MM.1S (cell line): ENCODE results near the gene MADD.
"Not testable (repeated sequence)": the region's sequence is repeated elsewhere in the genome, so short reads cannot be mapped to it uniquely, and the experiment has no call there.

Source experiments
- DNase-seq: peaks from one replicate; pipeline ENCODE4 v3.0.0-alpha.2; 2015
- H2AFZ ChIP-seq: fragments of 300-600 bp; sonication (generic); 2 replicates; pipeline ENCODE4 v1.6.0; 2016; ENCODE audit warnings: antibody characterized with exemption, low read length
- H3F3A ChIP-seq: fragments of 300-600 bp; sonication (generic); 2 replicates; pipeline ENCODE4 v1.6.1; 2016; ENCODE audit warnings: mild to moderate bottlenecking, antibody characterized with exemption, low read length, moderate library complexity, mixed read lengths; ENCODE audit not compliant: insufficient read depth
- H3K27ac ChIP-seq: fragments of 300-600 bp; sonication (generic); 2 replicates; pipeline ENCODE4 v1.5.1; 2016; ENCODE audit warnings: mild to moderate bottlenecking, low read length
- H3K27me3 ChIP-seq: fragments of 300-600 bp; sonication (generic); replicated peaks from 2 replicates; pipeline ENCODE4 v1.6.0; 2016; ENCODE audit warnings: low read length; ENCODE audit not compliant: insufficient read depth
- H3K36me3 ChIP-seq: fragments of 300-600 bp; sonication (generic); replicated peaks from 2 replicates; pipeline ENCODE4 v1.6.1; 2016; ENCODE audit warnings: mild to moderate bottlenecking, low read length, mixed read lengths; ENCODE audit not compliant: insufficient read depth
- H3K4me1 ChIP-seq: fragments of 300-600 bp; sonication (generic); 2 replicates; pipeline ENCODE4 v1.6.1; 2016; ENCODE audit warnings: low read length, mixed read lengths
- H3K4me2 ChIP-seq: fragments of 300-600 bp; sonication (generic); 2 replicates; pipeline ENCODE4 v1.6.0; 2016; ENCODE audit warnings: low read depth, low read length
- H3K4me3 ChIP-seq: fragments of 300-600 bp; sonication (generic); 2 replicates; pipeline ENCODE4 v1.5.1; 2016; ENCODE audit warnings: low read length, mixed read lengths
- H3K79me2 ChIP-seq: fragments of 300-600 bp; sonication (generic); 2 replicates; pipeline ENCODE4 v1.6.1; 2016; ENCODE audit warnings: mixed run types, low read length, mixed read lengths
- H3K9ac ChIP-seq: fragments of 300-600 bp; sonication (generic); 2 replicates; pipeline ENCODE4 v1.6.1; 2016; ENCODE audit warnings: low read length, mixed read lengths
- H3K9me2 ChIP-seq: fragments of 300-600 bp; sonication (generic); replicated peaks from 2 replicates; pipeline ENCODE4 v1.6.1; 2016; ENCODE audit warnings: mild to moderate bottlenecking, low read length, mixed read lengths; ENCODE audit not compliant: insufficient read depth
- H3K9me3 ChIP-seq: fragments of 300-600 bp; sonication (generic); replicated peaks from 2 replicates; pipeline ENCODE4 v1.6.1; 2016; ENCODE audit warnings: mild to moderate bottlenecking, low read length, mixed read lengths; ENCODE audit not compliant: insufficient read depth
- H4K20me1 ChIP-seq: fragments of 300-600 bp; sonication (generic); 2 replicates; pipeline ENCODE4 v1.6.1; 2016; ENCODE audit warnings: mild to moderate bottlenecking, low read length, moderate library complexity, mixed read lengths; ENCODE audit not compliant: insufficient read depth
- CTCF ChIP-seq: fragments of 300-600 bp; sonication (generic); IDR thresholded peaks from 2 replicates; pipeline ENCODE4 v1.5.1; 2016; ENCODE audit warnings: antibody characterized with exemption, low read length, mixed read lengths
- EZH2 ChIP-seq: fragments of 300-600 bp; sonication (generic); optimal IDR thresholded peaks from 2 replicates; pipeline ENCODE3; 2017; ENCODE audit warnings: low read depth, mild to moderate bottlenecking, antibody characterized with exemption, low read length, mixed read lengths
- EZH2phosphoT487 ChIP-seq: fragments of 300-600 bp; sonication (generic); IDR thresholded peaks from 2 replicates; pipeline ENCODE4 v1.6.1; 2018; ENCODE audit warnings: antibody characterized with exemption, low read length

The MADD gene

DNA sequence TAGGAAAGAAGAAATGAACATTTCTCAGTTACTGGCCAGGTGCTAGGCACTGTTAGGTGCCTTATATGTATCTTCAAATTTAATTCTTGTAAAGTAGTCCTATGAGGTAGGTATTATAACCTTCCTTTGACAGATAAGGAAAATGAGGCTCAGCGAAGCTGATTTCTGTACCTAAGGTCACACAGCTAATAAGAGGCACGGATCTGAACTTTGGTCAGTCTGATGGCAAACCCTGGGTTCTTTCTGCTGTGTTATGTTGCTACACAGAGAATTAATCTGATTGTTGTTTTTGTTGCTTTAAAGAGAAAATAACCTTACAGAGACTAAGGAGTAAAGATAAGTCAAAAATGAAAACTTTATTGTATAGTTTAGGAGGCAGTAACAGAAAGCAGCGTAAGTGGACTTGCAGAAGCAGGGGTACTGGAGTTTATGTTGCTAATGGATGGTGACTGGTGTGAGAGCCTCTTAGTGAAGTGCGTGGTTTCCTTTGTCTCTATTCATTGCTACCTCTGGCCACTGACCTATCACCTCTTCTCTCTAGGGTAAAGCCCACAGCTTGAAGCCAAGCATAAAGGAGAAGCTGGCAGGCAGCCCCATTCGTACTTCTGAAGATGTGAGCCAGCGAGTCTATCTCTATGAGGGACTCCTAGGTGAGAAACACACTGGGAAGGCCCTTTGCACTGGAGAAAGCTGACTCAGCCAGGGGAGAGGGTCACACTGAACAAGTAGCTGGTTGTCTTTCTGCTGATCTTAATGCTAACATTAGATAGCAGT lies 38.3 kb downstream of the MADD start:
- H3K4me1 ChIP-seq: no peaks in the 10 kb centered on the region
- H3K79me2 ChIP-seq: no peaks in the 10 kb centered on the region
- no peak overlapping the region for H3K27ac ChIP-seq
- H3K9ac ChIP-seq: no peak overlapping the region
- DNase-seq: no peak
- H3F3A ChIP-seq: no peaks in the 10 kb centered on the region
- H3K4me3 ChIP-seq: no peak overlapping the region
- no peaks in the 10 kb centered on the region for H3K9me3 ChIP-seq
- no peak for TF ChIP-seq EZH2
- TF ChIP-seq CTCF: no peak
- TF ChIP-seq EZH2phosphoT487: no peak
- no peaks in the 10 kb centered on the region for H4K20me1 ChIP-seq
- no peak overlapping the region for H2AFZ ChIP-seq
- H3K36me3 ChIP-seq: no peaks in the 10 kb centered on the region
- H3K4me2 ChIP-seq: no peak overlapping the region
- no peaks in the 10 kb centered on the region for H3K27me3 ChIP-seq
- no peaks in the 10 kb centered on the region for H3K9me2 ChIP-seq

DNA sequence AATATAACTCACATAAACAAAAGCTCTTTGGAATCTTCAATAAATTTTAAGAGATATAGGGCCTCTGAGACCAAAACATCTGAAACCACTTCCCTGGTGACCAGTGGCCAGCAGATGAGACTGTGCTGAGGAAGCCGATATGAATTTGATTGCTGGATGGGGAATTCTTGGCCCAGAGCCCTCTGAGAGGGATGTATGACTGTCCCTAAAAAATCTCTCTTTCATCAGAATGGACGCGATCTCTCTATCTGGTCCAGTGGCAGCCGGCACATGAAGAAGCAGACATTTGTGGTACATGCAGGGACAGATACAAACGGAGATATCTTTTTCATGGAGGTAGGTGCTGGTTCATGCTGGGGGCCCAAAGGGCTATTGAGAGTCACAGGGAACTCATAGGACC lies 45.1 kb downstream of the MADD start:
- Histone ChIP-seq H3K9ac (no peak overlapping the region), H4K20me1 (no peaks in the 10 kb centered on the region), H3F3A (no peaks in the 10 kb centered on the region), H3K4me1 (no peaks in the 10 kb centered on the region), H3K4me2 (no peak overlapping the region), H3K27me3 (no peaks in the 10 kb centered on the region), H2AFZ (no peak overlapping the region), H3K27ac (no peak overlapping the region), H3K79me2 (no peaks in the 10 kb centered on the region), H3K36me3 (no peaks in the 10 kb centered on the region), H3K9me2 (no peaks in the 10 kb centered on the region), H3K4me3 (no peak overlapping the region), H3K9me3 (no peaks in the 10 kb centered on the region)
- TF ChIP-seq CTCF: no peak
- no peak for TF ChIP-seq EZH2
- TF ChIP-seq EZH2phosphoT487: no peak
- DNase-seq: no peak

- H3F3A ChIP-seq, H3K79me2 ChIP-seq, H3K36me3 ChIP-seq, H3K9ac ChIP-seq, H3K4me1 ChIP-seq, H3K9me2 ChIP-seq, H3K9me3 ChIP-seq, H3K27ac ChIP-seq, H3K4me3 ChIP-seq, H4K20me1 ChIP-seq, H3K4me2 ChIP-seq, H2AFZ ChIP-seq, H3K27me3 ChIP-seq, DNase-seq: not testable (repeated sequence)
Observed at GRCh38 chr11:47316501-47316900, 46.6 kb downstream of the MADD start.

- no peak for DNase-seq
- H3K9ac ChIP-seq: no peak overlapping the region
- no peaks in the 10 kb centered on the region for H3K9me3 ChIP-seq
- H3F3A ChIP-seq: no peaks in the 10 kb centered on the region
- H2AFZ ChIP-seq: no peak overlapping the region
- no peaks in the 10 kb centered on the region for H3K27me3 ChIP-seq
- no peak overlapping the region for H3K4me2 ChIP-seq
- no peaks in the 10 kb centered on the region for H3K9me2 ChIP-seq
- no peak overlapping the region for H3K4me3 ChIP-seq
- H3K36me3 ChIP-seq: no peaks in the 10 kb centered on the region
- no peaks in the 10 kb centered on the region for H3K79me2 ChIP-seq
- H3K27ac ChIP-seq: no peak overlapping the region
- no peaks in the 10 kb centered on the region for H4K20me1 ChIP-seq
- no peaks in the 10 kb centered on the region for H3K4me1 ChIP-seq
- TF ChIP-seq EZH2 (no peak), EZH2phosphoT487 (no peak), CTCF (no peak)
Observed at GRCh38 chr11:47317064-47317828, 47.3 kb downstream of the MADD start.
